H1 (cell line): ENCODE results near the gene NRXN3. TPM values are rescaled to one million over a fixed set of nuclear protein-coding genes. Genes with fewer than 3 reads are reported as not detected.

Experiments used
- CBX5 ChIP-seq: fragments of 300-800, 300-1000 bp; sonication (generic); IDR thresholded peaks from 2 replicates; pipeline ENCODE4 v1.7.1; 2016; ENCODE audit warnings: antibody characterized with exemption, low read length, low read depth
- CHD2 ChIP-seq: IDR thresholded peaks from 2 replicates; pipeline ENCODE4 v1.6.1; 2012; ENCODE audit warnings: low read length, improper control_type of control experiment
- CHD7 ChIP-seq: fragments of 300-600 bp; sonication (generic); IDR thresholded peaks from 2 replicates; pipeline ENCODE4 v1.7.1; 2012; ENCODE audit warnings: low read length, moderate library complexity, mild to moderate bottlenecking, inconsistent platforms; ENCODE audit not compliant: insufficient replicate concordance
- EZH2 ChIP-seq: fragments of 200-600 bp; sonication (generic); IDR thresholded peaks from 2 replicates; pipeline ENCODE4 v1.7.1; 2012; ENCODE audit warnings: low read depth, mild to moderate bottlenecking, moderate library complexity, low read length, inconsistent platforms; ENCODE audit not compliant: severe bottlenecking
- FOSL1 ChIP-seq: IDR thresholded peaks from 2 replicates; pipeline ENCODE4 v1.6.1; 2011; ENCODE audit warnings: mild to moderate bottlenecking, low read depth, low read length, moderate library complexity; ENCODE audit not compliant: insufficient read depth
- KDM1A ChIP-seq: fragments of 200-600, 300-600 bp; sonication (generic); IDR thresholded peaks from 2 replicates; pipeline ENCODE4 v1.7.1; 2016; ENCODE audit warnings: mild to moderate bottlenecking, low read length, borderline replicate concordance
- KDM4A ChIP-seq: IDR thresholded peaks from one replicate; pipeline ENCODE4 v1.7.1; 2012; ENCODE audit warnings: low read depth, mild to moderate bottlenecking, moderate library complexity, low read length, inconsistent platforms; ENCODE audit not compliant: severe bottlenecking
- KDM5A ChIP-seq: fragments of 200-600 bp; IDR thresholded peaks from 2 replicates; pipeline ENCODE4 v1.7.1; 2012; ENCODE audit warnings: mild to moderate bottlenecking, low read length, inconsistent platforms, mixed read lengths
- NRF1 ChIP-seq: IDR thresholded peaks from 2 replicates; pipeline ENCODE4 v1.6.1; 2011; ENCODE audit warnings: mild to moderate bottlenecking, low read depth, low read length, improper control_type of control experiment
- SP4 ChIP-seq: IDR thresholded peaks from 2 replicates; pipeline ENCODE4 v1.6.1; 2012; ENCODE audit warnings: low read length, inconsistent platforms
- TAF1 ChIP-seq: IDR thresholded peaks from 2 replicates; pipeline ENCODE4 v1.6.1; 2011; ENCODE audit warnings: mild to moderate bottlenecking, low read depth, low read length
- TBP ChIP-seq: IDR thresholded peaks from 2 replicates; pipeline ENCODE4 v1.6.1; 2011; ENCODE audit warnings: low read depth, low read length, improper control_type of control experiment
- polyA plus RNA-seq, 7 experiments: library from polyadenylated mRNA; depleted of rRNA in 3 of 7; stranded (reverse) in 5 of 7; unstranded in 2 of 7; fragments of >200 nt in 5 of 7; fragments of 200-250 nt in 2 of 7; gene quantifications; 1 replicate in 5 of 7; 2 replicates in 1 of 7; 4 replicates in 1 of 7; pipeline versions ENCODE4 v1.2.1 to v1.2.3, GENCODE V29; 2011 to 2013; ENCODE audit warnings: missing spikeins in 2 of 7, mixed read lengths in 2 of 7
- total RNA-seq: library from RNA; stranded (reverse); fragmentation: NEBNext Ultra II Directional; extraction: Animal tissue kit (Norgen Biotek cat#: 25700); gene quantifications from 2 replicates; pipeline ENCODE4 v1.2.1, GENCODE V29; 2021

The NRXN3 gene
- total and polyA plus RNA-seq, 2 of the 8 experiments (the other 6 are each of a cell fraction or from before 2014, with no cell fraction given), result 2.6 to 4.1 TPM

GRCh38 chr14:79442786-79443185 lies 1272.6 kb downstream of the NRXN3 start (continued):
- TF ChIP-seq CHD7, result no peak
- TF ChIP-seq TBP, result no peak
- no peak for TF ChIP-seq KDM4A
- TF ChIP-seq KDM1A, result no peak
- no peak for TF ChIP-seq EZH2
- TF ChIP-seq KDM5A, result no peak
- no peak for TF ChIP-seq CBX5
- no peak for TF ChIP-seq FOSL1
- no peak for TF ChIP-seq NRF1
- TF ChIP-seq TAF1, result no peak
- TF ChIP-seq SP4, result no peak
- TF ChIP-seq CHD2, result no peak
